IMR-90 (cell line): ENCODE results near the gene DYNC1H1. TPM values are rescaled to one million over a fixed set of nuclear protein-coding genes. Genes with fewer than 3 reads are reported as not detected.

Experiments
- ATAC-seq: fragments of 200-7000 bp; cut with Tn5 transposase; 2 replicates; pipeline ENCODE4 v1.9.1; 2020; ENCODE audit warnings: low read depth, mild to moderate bottlenecking, moderate library complexity
- BruUV-seq: library from RNA; stranded (reverse); fragments of 400-500 nt; replicated peaks from 2 replicates; lab custom pipeline; 2021; lab: Mats Ljungman, UMichigan
- CTCF ChIA-PET: fragments of 300-600 bp; formaldehyde crosslinking; extraction: SDS; loops from one replicate; lab custom pipeline; 2021; ENCODE audit warnings: antibody characterized with exemption; lab: Yijun Ruan, JAX
- POLR2A ChIA-PET: fragments of 300-600 bp; sonication (Branson Sonifier 250); formaldehyde crosslinking; loops from one replicate; lab custom pipeline; 2022; ENCODE audit warnings: antibody characterized with exemption; ENCODE audit not compliant: unreplicated experiment; lab: Charles Lee
- DNase-seq: peaks from one replicate; pipeline ENCODE4 v3.0.0; 2013
- H2AFZ ChIP-seq: replicated peaks from 2 replicates; pipeline ENCODE3; 2013; ENCODE audit warnings: low read length, mild to moderate bottlenecking; ENCODE audit not compliant: poor library complexity
- H2AK5ac ChIP-seq: 2 replicates; pipeline ENCODE4 v1.6.1; 2013; ENCODE audit warnings: low read depth, low read length, inconsistent platforms
- H2AK9ac ChIP-seq: replicated peaks from 2 replicates; pipeline ENCODE3; 2013; ENCODE audit warnings: mild to moderate bottlenecking, low read depth, low read length, moderate library complexity; ENCODE audit not compliant: poor library complexity
- H2BK120ac ChIP-seq: 2 replicates; pipeline ENCODE4 v1.6.1; 2013; ENCODE audit warnings: low read depth, low read length, inconsistent platforms
- H2BK15ac ChIP-seq: 3 replicates; pipeline ENCODE4 v1.6.1; 2013; ENCODE audit warnings: low read depth, low read length, inconsistent platforms
- H2BK20ac ChIP-seq: 2 replicates; pipeline ENCODE4 v1.6.1; 2013; ENCODE audit warnings: low read depth, mild to moderate bottlenecking, inconsistent platforms, low read length, moderate library complexity
- H2BK5ac ChIP-seq: 2 replicates; pipeline ENCODE4 v1.6.1; 2013; ENCODE audit warnings: mild to moderate bottlenecking, low read depth, low read length, inconsistent platforms; ENCODE audit not compliant: poor library complexity, severe bottlenecking
- H3K14ac ChIP-seq: replicated peaks from 2 replicates; pipeline ENCODE4 v1.6.1; 2013; ENCODE audit warnings: low read depth, low read length, inconsistent platforms
- H3K18ac ChIP-seq: 2 replicates; pipeline ENCODE4 v1.6.1; 2013; ENCODE audit warnings: low read depth, low read length, control low read depth
- H3K23ac ChIP-seq: 2 replicates; pipeline ENCODE4 v1.6.1; 2013; ENCODE audit warnings: low read depth, low read length, inconsistent platforms
- H3K27ac ChIP-seq: 2 replicates; pipeline ENCODE4 v1.5.1; 2013; ENCODE audit warnings: mild to moderate bottlenecking, control low read depth, low read length; ENCODE audit not compliant: insufficient read depth
- H3K27me3 ChIP-seq: 2 replicates; pipeline ENCODE4 v1.6.1; 2013; ENCODE audit warnings: low read length; ENCODE audit not compliant: control insufficient read depth, insufficient read depth
- H3K36me3 ChIP-seq: 2 replicates; pipeline ENCODE4 v1.6.1; 2013; ENCODE audit warnings: low read length, mixed read lengths; ENCODE audit not compliant: control insufficient read depth, insufficient read depth
- H3K4ac ChIP-seq: 2 replicates; pipeline ENCODE4 v1.6.1; 2013; ENCODE audit warnings: low read depth, low read length, inconsistent platforms
- H3K4me1 ChIP-seq: 2 replicates; pipeline ENCODE4 v1.6.1; 2013; ENCODE audit warnings: low read length, mixed read lengths; ENCODE audit not compliant: control insufficient read depth, insufficient read depth
- H3K4me2 ChIP-seq: 2 replicates; pipeline ENCODE4 v1.6.1; 2013; ENCODE audit warnings: low read depth, mild to moderate bottlenecking, control low read depth, low read length, moderate library complexity
- H3K4me3 ChIP-seq: 2 replicates; pipeline ENCODE4 v1.5.1; 2013; ENCODE audit warnings: low read depth, mild to moderate bottlenecking, control low read depth, low read length, moderate library complexity; ENCODE audit not compliant: insufficient read depth
- H3K56ac ChIP-seq: 2 replicates; pipeline ENCODE4 v1.6.1; 2013; ENCODE audit warnings: low read length, inconsistent platforms; ENCODE audit not compliant: insufficient read depth; ENCODE audit errors: extremely low read depth
- H3K79me1 ChIP-seq, 2 experiments: 2 replicates each; pipeline ENCODE4 v1.6.1; 2013; ENCODE audit warnings: low read length in 2 of 2, inconsistent platforms in 1 of 2, low read depth in 1 of 2
- H3K9ac ChIP-seq: 2 replicates; pipeline ENCODE4 v1.6.1; 2013; ENCODE audit warnings: low read depth, low read length, control low read depth
- H3K9me1 ChIP-seq: 2 replicates; pipeline ENCODE4 v1.6.1; 2013; ENCODE audit warnings: low read length, inconsistent platforms; ENCODE audit not compliant: insufficient read depth
- H3K9me3 ChIP-seq: 2 replicates; pipeline ENCODE4 v1.6.1; 2013; ENCODE audit warnings: low read length; ENCODE audit not compliant: control insufficient read depth, insufficient read depth
- H4K20me1 ChIP-seq: 2 replicates; pipeline ENCODE4 v1.6.1; 2013; ENCODE audit warnings: low read length, inconsistent platforms; ENCODE audit not compliant: insufficient read depth
- H4K5ac ChIP-seq: 2 replicates; pipeline ENCODE4 v1.6.1; 2013; ENCODE audit warnings: mild to moderate bottlenecking, low read depth, low read length, control low read depth
- H4K8ac ChIP-seq, 2 experiments: 2 replicates each; pipeline ENCODE4 v1.6.1; 2013; ENCODE audit warnings: low read depth in 2 of 2, low read length in 2 of 2, control low read depth in 1 of 2, inconsistent platforms in 1 of 2
- H4K91ac ChIP-seq: 2 replicates; pipeline ENCODE4 v1.6.1; 2013; ENCODE audit warnings: low read depth, low read length, inconsistent platforms; ENCODE audit not compliant: insufficient read depth
- FOS ChIP-seq: fragments of 150-350 bp; IDR thresholded peaks from 2 replicates; pipeline ENCODE4 v1.6.1; 2016; ENCODE audit warnings: low read depth, low read length
- MAFK ChIP-seq: IDR thresholded peaks from 2 replicates; pipeline ENCODE4 v1.6.1; 2012; ENCODE audit warnings: low read depth, low read length, improper control_type of control experiment
- MXI1 ChIP-seq: IDR thresholded peaks from 2 replicates; pipeline ENCODE4 v1.6.1; 2012; ENCODE audit warnings: low read depth, mild to moderate bottlenecking, low read length, moderate library complexity, borderline replicate concordance
- NFE2L2 ChIP-seq: fragments of 150-350 bp; IDR thresholded peaks from 2 replicates; pipeline ENCODE4 v1.6.1; 2016; ENCODE audit warnings: low read depth, mild to moderate bottlenecking, low read length
- POLR2A ChIP-seq: IDR thresholded peaks from 2 replicates; pipeline ENCODE4 v1.6.1; 2012; ENCODE audit warnings: mild to moderate bottlenecking, low read depth, low read length
- RAD21 ChIP-seq: IDR thresholded peaks from 2 replicates; pipeline ENCODE4 v1.6.1; 2012; ENCODE audit warnings: low read length, improper control_type of control experiment
- RCOR1 ChIP-seq: IDR thresholded peaks from 2 replicates; pipeline ENCODE4 v1.6.1; 2012; ENCODE audit warnings: mild to moderate bottlenecking, low read length, improper control_type of control experiment; ENCODE audit not compliant: insufficient replicate concordance
- SMC3 ChIP-seq: fragments of 150-350 bp; IDR thresholded peaks from 2 replicates; pipeline ENCODE4 v1.6.1; 2016; ENCODE audit warnings: low read depth, mild to moderate bottlenecking, antibody characterized with exemption, low read length, moderate library complexity
- WGBS, 2 experiments: methylation state at CpG; one replicate each; pipeline versions ENCODE4 v1.1.5 to v1.1.7; 2013; ENCODE audit warnings: missing lambda C conversion rate in 2 of 2; ENCODE audit not compliant: insufficient read length in 1 of 2; ENCODE audit errors: extremely low coverage in 2 of 2; 5-methylcytosine and 5-hydroxymethylcytosine counted together
- dilution Hi-C: fragments of 300-500 bp; cut with HindIII; formaldehyde crosslinking; loops from one replicate; pipeline ENCODE4 v1.14.3; 2018; ENCODE audit warnings: low sequenced_read_pairs; ENCODE audit not compliant: unreplicated experiment
- in situ Hi-C: fragments of 300-500 bp; cut with MboI; formaldehyde crosslinking; loops from 3 replicates; pipeline ENCODE4 v1.14.3; 2019; ENCODE audit warnings: low sequenced_read_pairs, inconsistent platforms, mixed read lengths
- intact Hi-C: fragments of 100-400 bp; cut with micrococcal nuclease; formaldehyde crosslinking; loops from 2 replicates; pipeline ENCODE4 v1.10.0; 2022
- polyA plus RNA-seq, 3 experiments: library from polyadenylated mRNA; depleted of rRNA; stranded (reverse); fragments of >200 nt; gene quantifications; 2 replicates each; pipeline ENCODE4 v1.2.3, GENCODE V29; 2012; ENCODE audit warnings: low replicate concordance in 1 of 3
- total RNA-seq: library from RNA; depleted of rRNA; stranded (reverse); fragments of >200 nt; gene quantifications from 2 replicates; pipeline ENCODE4 v1.2.3, GENCODE V29; 2012

DYNC1H1 gene
- total and polyA plus RNA-seq, 2 of the 4 experiments (the other 2 are of a cell fraction) = 240 to 670 TPM

DNA sequence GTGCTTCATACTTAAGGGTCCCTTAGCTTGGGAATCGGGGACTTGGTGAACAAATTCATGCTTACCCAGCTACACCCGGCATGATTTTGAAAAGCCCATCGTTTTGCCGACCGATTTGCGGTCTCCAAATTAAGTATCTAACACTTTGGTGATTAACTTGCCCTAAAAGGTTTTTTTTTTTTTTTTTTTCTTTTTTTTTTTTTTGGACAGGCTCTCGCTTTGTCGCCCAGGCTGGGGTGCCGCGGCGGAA, 123.3 kb downstream of the DYNC1H1 start (continued):
- TF ChIP-seq MXI1 = no peak; the same call in 1 of the 2 replicates
- TF ChIP-seq RCOR1 = no peak
- TF ChIP-seq NFE2L2 = no peak
- TF ChIP-seq RAD21 = no peak
- no peak for TF ChIP-seq POLR2A
- no peak for TF ChIP-seq SMC3

DNA sequence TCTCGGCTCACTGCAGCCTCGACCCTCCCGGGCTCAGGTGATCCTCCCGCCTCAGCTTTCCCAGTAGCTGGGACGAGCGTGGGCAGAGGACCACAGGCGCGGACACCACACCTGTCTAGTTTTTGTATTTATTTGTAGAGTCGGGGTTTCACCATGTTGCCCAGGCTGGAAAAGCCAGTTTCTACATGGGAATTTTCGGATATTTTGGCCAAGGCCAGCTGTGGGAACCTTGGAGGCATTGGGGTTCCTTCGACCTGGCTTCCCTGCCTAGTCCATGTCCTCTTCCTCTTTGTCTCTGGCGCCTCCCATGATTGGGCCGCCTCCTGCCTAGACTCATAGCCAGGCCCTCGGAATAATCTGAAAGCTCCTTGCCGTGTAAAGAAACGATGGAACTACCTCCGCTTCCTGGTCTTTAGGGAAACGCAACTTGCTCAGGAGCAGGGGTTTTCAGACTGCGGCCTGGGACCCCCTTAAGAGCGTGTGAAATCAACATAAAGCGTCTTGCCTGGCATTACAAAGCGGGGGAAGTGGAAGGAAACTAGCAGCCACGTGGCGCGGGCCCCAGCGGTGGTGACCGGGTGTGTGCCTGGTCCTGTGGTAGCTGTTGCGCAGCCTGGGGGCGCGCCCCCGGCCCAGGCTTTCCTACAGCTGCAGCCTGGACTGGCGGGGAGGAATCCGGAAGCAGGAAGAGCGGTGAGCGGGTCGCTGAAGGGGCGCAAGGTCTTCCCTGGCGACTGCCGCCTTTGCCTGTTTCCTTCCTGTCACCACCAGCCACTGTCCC, 123.8 kb downstream of the DYNC1H1 start:
- ChIA-PET POLR2A (no interaction called here), CTCF (no interaction called here)
- 53% methylated on average over 8 of the region's 39 CpGs; no CpG with 5 or more reads in 1 of the 2 experiments for WGBS, 2 experiments

More for the DNA sequence above, 123.8 kb downstream of the DYNC1H1 start:
- H2BK5ac ChIP-seq = no peak overlapping the region
- BruUV-seq = no TSS peak
- H3K4me1 ChIP-seq = peaks cover 10% of the 10 kb centered on the region
- H4K8ac ChIP-seq = peak overlapping the region; percentile 94 to 97
- TF ChIP-seq POLR2A (no peak), MAFK (no peak), RAD21 (no peak), FOS (no peak)
- H2AK9ac ChIP-seq = peak overlapping the region; percentile 86
- no peak overlapping the region for H3K4me3 ChIP-seq
- H3K4ac ChIP-seq = peak overlapping the region; percentile 49
- intact Hi-C loops (no loop called here), dilution Hi-C loops (no loop called here), in situ Hi-C loops (loop anchor here (25.0 kb wide), 1 partner anchor 224 kb away; the partner anchor contains the start of genes MOK and ZNF839)
- H3K9ac ChIP-seq = peak overlapping the region; percentile 95
- no peak overlapping the region for H3K23ac ChIP-seq
- no peak overlapping the region for H2BK15ac ChIP-seq
- H2AFZ ChIP-seq = peak overlapping the region; percentile 37
- no peak overlapping the region for H4K91ac ChIP-seq
- peak overlapping the region; percentile 95; the same call in 1 of the 2 replicates for H3K4me2 ChIP-seq
- H3K18ac ChIP-seq = no peak overlapping the region
- H3K27ac ChIP-seq = peak overlapping the region; percentile 27; the same call in 1 of the 2 replicates
- H3K14ac ChIP-seq = 0 out of 2 replicates have a peak overlapping the region, but pooled peaks have one; percentile 5
- H4K5ac ChIP-seq = peak overlapping the region; percentile 64
- H3K56ac ChIP-seq = no peak overlapping the region
- ATAC-seq (no peak), DNase-seq (no peak)
- H3K9me3 ChIP-seq = no peaks in the 10 kb centered on the region
- H3K27me3 ChIP-seq = no peaks in the 10 kb centered on the region
- no peak overlapping the region for H2BK120ac ChIP-seq
- H4K20me1 ChIP-seq = peaks cover 29% of the 10 kb centered on the region
- peaks cover 10 to 30% of the 10 kb centered on the region in 2 experiments for H3K79me1 ChIP-seq
- peaks cover 22% of the 10 kb centered on the region for H3K36me3 ChIP-seq
- no peak overlapping the region for H2BK20ac ChIP-seq
- no peaks in the 10 kb centered on the region; the same call in 1 of the 2 replicates for H3K9me1 ChIP-seq
- peak overlapping the region; percentile 83 for H2AK5ac ChIP-seq
